A172 (cell line): ENCODE results near the gene A4GNT. TPM values are rescaled to one million over a fixed set of nuclear protein-coding genes. Genes with fewer than 3 reads are reported as not detected.
A peak's percentile ranks its signal among the peaks of the same experiment; 100 is the strongest.
"Not testable (repeated sequence)": the region's sequence is repeated elsewhere in the genome, so short reads cannot be mapped to it uniquely, and the experiment has no call there.

Source experiments
- DNase-seq: peaks from one replicate; pipeline ENCODE4 v3.0.0-alpha.2; 2015; ENCODE audit warnings: low spot score
- total RNA-seq: library from RNA; depleted of rRNA; stranded (reverse); fragments of >200 nt; shearing (Covaris generic); gene quantifications from 2 replicates; pipeline ENCODE4 v1.2.3, GENCODE V29; 2014

The A4GNT gene
- total RNA-seq, 1 experiment from 2014 or later = not detected

DNA sequence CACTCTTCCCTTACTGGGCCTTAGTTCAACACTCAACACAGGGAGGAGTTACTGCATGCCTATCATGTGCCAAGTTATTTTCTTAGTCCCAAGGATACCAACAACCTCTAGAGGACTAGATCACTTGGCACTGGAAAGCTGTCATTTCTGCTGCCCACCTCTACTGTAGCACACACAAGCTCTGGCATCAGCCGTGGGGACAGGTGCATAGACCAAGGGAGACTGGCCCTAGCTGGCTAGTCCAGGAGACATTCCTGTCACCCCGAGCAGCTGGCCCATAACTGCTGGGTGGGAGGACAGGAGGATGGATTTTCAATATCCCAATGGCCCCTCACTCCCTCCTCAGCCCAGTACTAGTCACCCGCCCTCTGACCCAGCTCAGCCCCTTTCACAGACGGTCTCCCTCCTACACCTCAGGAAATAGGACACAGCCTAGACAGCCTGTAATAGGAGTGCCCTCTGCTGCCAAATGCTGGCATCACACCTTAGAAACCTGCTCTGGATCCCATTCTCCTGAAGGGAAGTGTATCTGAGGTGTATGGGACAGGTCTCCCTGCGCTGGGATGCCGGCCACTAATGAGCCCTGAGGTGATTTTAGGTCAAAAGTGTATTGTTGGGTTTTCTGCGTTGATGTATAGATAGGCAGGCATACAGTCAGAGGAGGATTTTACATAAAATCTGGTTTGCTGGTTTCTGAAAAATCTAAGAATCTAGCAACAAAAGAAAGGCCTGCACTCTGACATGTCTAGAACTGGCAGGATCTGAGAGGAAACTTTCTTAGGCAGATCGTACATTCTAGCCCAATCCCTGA, 13.4 kb downstream of the A4GNT start:
- peak; percentile 78 for DNase-seq

- DNase-seq = peak; percentile 79
These were observed 16.9 kb downstream of the A4GNT start, which contains the start of gene DZIP1L for GRCh38 chr3:138114988-138115971. TSS of gene DZIP1L (minus strand) at chr3:138115608. CDS start at chr3:138103971, 11,637 bp downstream.

DNA sequence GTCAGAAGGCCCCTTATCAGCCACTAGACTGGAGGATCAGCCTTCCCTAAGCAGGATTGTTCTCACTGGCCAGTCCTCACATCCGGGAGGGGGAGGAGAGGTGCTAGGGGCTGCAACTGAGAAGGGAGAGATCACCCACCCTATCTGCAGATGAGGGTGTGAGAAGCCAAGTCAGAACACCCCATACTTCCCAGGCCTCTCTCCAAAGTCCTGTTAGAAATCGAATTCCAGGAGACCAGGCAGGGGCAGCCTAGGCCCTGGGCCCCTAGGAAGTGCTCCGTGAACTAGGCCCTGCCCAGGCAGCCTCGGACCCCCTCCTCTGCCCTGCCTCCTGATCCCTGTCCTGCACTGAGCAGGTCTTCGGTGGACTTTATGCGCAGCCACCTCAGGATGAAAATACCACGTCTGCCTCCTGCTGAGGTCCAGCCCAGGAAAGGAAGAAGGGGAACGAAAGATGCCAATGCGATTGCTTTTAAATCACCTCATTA, 17.7 kb downstream of the A4GNT start:
- DNase-seq = peak; percentile 54

- no peak for DNase-seq
These were observed 18.9 kb downstream of the A4GNT start for GRCh38 chr3:138113326-138113725.

DNA sequence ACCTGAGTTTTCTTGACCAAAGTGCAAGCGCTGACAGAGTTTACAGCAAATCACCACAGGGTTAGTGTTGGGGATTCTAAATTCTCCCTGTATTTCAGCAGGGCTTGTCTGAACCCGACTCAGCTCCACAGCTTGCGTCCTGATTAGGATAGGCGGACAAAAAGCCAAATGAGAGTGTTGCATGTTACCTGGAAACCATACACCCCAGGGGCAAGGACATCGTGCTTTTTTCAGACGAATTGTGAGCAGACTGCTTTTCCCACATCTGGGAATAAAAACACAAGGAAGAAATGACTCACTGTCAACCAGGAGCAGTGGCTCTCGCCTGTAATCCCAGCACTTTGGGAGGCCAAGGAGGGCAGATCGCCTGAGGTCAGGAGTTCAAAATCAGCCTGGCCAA, 19.8 kb downstream of the A4GNT start:
- no peak for DNase-seq

DNA sequence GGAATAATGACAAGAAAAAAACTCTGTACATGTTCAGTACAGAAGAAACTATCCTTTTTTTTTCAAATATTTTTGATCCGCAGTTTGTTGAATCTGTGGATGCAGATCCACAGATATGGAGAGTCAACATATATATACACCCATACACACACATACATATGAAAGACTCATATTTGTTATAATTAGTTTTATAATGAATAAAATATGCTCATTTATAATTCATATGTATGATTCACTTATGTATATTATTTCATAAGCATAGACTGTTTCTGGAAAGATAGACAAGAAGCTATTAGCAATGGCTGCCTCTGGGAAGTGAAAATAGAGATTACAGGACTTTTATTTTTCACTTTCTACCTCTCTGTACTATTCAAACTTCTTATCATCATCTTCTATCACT, 26.6 kb downstream of the A4GNT start:
- no peak for DNase-seq

GRCh38 chr3:138103466-138103865, 28.7 kb downstream of the A4GNT start:
- no peak for DNase-seq

DNA sequence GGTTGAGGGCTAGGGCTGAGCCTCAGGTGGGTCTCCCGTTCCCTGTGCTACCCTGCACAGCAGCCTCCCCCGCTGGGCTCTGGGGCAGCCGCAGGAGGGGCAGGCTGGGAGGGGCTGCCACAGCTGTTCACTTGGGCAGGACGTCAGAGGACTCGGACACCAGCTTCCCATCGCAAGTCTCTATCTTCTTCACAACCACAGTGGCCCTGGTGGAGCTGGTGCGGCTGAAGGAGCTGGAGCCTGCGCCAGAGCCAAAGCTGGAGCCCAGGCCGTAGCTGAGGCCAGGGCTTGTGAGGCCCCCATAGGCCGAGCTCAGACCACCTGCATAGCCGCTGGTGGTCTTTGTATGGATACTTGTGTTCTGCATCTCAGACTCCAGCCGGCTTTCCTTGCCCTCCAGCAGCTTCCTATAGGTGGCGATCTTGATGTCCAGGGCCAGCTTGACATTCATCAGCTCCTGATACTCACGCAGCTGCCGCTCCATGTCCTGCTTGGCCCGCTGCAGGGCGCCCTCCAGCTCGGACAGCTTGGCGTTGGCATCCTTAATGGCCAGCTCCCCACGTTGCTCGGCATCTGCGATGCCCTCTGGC, 30.7 kb downstream of the A4GNT start:
- not testable (repeated sequence) for DNase-seq

DNA sequence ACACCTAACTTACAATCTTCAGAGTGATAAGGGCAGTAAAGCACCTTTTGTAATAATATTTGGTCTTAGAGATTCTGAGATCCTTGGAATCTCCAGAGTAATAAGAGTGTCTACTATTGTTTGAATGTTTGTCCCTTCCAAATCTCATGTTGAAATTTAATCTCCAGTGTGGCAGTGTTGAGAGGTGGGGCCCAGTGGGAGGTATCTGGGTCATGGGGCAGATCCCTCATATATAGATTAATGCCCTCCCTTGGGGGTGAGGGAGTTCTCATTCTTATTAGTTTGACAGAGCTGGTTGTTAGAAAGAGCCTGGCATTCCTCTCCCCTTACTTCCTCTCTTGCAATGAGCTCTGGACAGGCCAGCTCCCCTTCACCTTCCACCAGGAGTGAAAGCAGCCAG, 32.8 kb downstream of the A4GNT start:
- no peak for DNase-seq

- no peak for DNase-seq
These were observed 34.7 kb downstream of the A4GNT start for GRCh38 chr3:138097192-138098172.

- DNase-seq = no peak
These were observed 38.5 kb downstream of the A4GNT start for GRCh38 chr3:138093721-138094120.

- no peak for DNase-seq
These were observed 40.2 kb downstream of the A4GNT start for GRCh38 chr3:138092023-138092422.

- DNase-seq = no peak
These were observed 43.1 kb downstream of the A4GNT start for GRCh38 chr3:138089091-138089490.

- DNase-seq = not testable (repeated sequence)
These were observed 46.4 kb downstream of the A4GNT start for GRCh38 chr3:138085745-138086144.

DNA sequence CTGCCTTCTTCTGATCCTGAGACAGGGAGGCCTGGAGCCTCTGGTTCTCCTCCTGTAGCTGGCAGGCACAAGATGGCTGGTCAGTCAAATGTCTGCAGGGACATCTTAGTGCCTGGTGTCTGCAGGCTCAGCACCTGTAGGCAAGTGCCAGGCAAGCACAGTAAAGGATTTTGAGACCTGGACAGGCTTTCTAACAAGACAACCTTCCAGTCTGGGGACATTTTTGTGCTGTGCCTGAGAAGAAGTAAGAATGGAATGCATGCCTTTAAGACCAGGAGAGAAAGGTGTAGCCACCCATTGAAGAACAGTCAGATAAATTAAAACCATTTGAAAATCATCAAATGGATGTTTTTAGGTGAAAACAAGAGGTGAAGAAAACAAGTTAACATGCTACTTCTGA, 48.0 kb downstream of the A4GNT start:
- no peak for DNase-seq

DNA sequence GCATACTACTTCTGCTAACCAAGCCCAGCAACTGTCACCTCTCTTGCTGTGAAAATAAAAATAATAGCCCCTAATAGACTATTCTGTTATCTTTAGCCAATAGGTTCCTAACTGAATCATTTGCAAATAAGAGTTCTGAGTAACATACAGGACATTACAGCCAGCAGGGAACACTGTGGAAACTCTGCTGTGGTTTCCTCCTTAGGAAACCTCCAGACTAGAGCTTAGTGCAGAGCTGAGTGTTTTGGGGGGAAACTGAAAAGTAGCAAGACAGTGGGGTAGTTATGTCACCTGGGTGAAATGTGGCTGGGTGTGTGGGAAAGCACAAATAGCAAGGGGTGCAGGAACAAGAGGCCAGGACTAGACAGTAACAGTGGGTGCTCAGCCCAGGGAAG, 49.2 kb downstream of the A4GNT start:
- DNase-seq = peak; percentile 10

DNA sequence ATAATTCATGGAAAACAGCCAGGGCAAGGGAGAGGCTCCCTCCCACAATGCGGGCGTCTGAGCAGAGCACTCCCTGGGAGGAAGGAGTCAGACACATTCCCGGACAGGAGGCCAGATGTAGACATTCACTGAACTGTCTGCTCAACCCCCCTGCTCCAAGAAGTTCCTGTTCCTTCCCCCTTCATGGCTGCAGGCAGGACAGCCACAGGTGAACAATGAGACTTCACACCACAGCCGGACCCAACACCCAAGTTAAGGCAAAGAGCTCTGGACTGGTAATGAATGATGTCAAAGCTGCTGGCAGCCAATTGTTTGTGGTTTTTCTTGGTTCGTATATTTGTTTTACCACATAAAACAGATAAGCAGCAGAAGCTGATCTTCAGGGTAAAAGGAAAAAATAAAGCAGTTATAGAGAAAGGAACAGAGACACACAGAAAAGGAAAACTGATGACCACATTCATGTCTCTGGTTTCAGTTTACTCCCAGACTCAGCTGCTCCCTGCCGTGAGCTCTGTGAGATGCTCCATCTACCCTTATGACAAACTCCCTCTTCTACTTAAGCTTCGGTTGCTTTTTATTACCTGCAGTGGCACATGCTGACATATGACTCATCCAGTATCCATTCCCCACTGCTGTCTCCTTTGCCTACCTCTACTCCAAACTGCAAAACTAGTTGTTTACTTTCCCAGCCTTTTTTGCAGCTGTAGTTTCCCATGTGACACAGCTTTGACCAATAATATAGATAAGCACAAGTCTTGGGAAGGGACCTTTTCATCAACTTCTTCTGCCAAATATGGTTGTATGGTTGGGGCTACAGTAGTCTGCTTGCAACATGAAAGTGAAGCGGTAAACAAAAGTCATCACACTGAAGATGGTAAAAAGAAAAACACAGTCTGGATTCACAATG, 49.9 kb downstream of the A4GNT start:
- DNase-seq = peak; percentile 95

- peak; percentile 57 for DNase-seq
These were observed 50.7 kb downstream of the A4GNT start for GRCh38 chr3:138081371-138082084.

GRCh38 chr3:138079901-138080300, 52.3 kb downstream of the A4GNT start:
- no peak for DNase-seq
